ENCODE results near the gene ENTHD1.
"Not testable (repeated sequence)": the region's sequence is repeated elsewhere in the genome, so short reads cannot be mapped to it uniquely, and the experiment has no call there.

ENTHD1 gene

DNA sequence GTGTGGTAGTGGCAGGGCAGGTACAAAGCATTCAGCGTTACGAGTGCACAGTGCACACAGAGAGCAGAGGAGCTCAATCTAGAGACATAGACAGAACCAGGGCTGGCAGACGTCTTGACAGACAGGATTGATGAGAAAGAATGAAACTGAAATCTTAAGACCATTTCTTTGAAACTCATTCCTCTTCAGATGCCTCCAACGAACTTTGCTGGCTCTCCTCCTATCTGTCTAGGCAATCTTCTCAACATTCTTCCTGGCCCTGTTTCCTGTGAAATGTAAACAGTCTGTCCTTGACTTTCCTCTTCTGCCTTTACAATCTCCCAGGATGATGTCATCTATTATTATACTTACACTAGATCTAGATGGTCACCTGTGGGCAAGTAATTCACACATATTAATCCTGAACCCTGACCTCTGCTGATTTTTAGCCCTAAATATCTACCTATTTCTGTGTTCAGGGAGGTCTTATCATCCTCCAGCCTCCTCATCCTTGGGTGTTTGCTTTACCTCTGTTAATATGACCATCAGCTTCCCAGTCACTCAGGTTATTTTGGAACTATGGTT, 119.5 kb downstream of the ENTHD1 start:
- DNase-seq, result no peak

DNA sequence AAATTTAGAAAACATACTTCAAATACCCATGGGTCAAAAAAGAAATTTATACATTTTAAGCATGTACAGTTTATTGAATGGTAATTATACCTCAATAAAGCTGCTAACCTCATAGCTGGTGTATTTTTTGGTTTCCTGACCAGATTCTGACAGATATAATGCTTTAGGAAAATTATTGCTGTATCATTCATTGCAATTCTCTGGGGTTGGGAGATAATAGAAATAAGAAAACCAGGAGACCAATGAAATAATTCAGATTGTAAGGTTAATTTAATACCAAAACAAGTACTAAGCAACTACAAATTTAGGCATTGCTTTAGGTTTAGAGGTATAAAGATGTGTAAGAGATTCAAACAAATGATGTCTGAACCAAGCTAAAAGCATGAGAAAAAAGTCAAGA, 120.1 kb downstream of the ENTHD1 start:
- DNase-seq, result no peak

DNA sequence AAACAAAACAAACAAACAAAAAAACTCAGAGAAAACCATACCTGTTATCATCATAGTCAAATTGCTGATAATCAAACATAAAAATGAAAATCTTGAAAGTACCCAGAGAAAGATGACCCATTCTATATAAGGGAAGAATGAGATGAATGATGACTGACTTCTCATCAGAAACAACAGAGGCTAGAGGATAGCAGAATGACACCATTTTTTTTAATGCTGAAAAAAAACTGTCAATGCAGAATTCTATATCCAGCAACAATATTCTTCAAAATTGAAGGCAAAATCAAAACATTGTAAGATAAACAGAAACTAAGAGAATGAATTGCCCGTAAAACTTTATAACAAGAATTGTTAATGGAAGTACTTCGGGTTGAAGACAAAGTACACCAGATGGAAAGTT, 122.1 kb downstream of the ENTHD1 start:
- no peak for DNase-seq

DNA sequence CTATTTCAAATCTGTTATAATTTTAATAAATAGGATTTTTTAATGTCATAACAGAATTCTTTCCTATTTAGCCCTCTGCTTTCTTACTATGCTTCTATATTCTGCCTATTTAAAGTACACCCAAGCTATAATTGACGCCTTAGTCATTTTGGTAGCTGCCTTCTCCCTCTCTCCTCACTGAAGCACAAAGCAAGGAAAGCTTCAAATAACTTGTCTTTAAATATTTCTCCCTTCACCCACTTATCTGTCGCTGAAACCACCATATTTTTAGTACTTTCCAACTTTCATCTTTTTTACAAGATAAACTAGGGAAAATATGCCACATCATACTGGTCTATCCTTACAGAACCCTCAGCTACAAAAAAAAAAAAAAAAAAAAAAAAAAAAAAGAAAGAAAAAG, 127.9 kb downstream of the ENTHD1 start:
- DNase-seq, result no peak

DNA sequence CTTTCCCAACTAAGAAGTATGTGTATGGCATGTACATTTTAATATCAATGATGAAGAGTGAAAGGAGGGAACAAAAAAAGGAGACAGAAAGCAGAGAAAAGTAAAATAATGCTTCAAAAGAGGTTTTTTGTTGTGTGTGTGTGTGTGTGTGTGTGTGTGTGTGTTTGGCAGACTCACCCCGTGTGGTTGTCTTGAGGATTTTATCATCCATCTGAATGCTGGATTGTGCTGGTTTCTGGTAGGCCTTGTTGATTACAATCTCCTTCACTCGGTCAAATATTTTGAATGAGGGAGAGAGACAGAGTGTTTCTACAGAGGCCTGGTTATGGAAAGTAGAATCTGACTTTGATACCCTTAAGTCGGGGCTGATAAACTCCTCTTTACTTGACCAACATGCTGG, 128.5 kb downstream of the ENTHD1 start:
- DNase-seq, result no peak

DNA sequence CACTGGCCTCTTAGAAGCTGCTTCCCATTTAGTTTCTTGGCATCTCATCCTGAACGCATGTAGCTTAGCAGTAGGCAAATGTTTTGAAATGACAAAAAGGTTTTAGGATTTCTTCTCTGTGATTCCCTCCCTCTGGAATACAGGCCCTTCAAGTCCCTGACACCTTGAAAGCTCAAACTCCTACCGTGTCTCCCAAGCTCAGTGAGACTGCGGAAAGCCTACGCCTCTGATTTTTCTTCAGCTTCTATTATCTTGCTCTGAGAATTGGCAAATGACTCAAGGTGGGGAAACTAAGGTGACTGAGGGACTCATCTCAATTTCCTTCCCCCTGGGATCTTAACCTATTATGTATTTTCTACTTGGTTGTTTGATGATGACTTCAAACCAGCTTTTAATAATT, 130.3 kb downstream of the ENTHD1 start:
- DNase-seq, result no peak

DNA sequence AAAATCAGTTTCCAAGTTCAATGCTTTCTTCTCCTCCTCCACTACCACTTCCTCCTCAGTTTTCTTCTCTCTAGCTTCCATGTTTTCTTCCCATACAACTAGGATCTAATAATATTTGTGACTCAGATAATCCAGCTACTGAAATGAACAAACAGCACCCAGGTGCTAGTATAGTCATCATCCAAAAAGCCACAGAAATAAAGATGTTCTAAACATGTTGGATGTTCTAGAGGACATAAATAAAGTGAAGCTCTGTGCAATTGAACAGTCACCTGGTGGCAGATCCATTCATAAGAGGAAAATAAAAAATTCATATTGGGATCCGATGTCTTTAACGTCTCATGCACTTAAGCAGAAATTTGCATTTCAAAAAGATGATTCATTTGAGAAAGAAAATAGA, 142.8 kb downstream of the ENTHD1 start:
- no peak for DNase-seq

DNA sequence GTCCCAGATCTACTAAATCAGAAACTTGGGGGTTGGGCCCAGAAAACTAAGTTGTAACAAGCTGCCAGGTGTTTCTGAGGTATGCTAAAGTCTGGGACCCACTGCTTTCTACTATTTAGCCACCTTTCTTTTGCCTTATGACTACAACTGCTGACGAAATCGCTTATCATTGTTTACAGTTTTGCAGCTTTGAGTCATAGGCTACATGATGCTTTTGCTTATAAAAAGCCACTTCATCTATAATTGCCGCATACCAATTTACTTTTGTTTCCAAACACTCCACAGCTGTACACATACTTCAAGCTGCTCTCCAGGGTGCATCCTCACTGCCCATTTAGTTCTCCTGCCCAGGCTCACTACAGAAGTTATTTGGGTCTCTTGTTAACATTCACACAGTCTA, 144.7 kb downstream of the ENTHD1 start:
- no peak for DNase-seq

DNA sequence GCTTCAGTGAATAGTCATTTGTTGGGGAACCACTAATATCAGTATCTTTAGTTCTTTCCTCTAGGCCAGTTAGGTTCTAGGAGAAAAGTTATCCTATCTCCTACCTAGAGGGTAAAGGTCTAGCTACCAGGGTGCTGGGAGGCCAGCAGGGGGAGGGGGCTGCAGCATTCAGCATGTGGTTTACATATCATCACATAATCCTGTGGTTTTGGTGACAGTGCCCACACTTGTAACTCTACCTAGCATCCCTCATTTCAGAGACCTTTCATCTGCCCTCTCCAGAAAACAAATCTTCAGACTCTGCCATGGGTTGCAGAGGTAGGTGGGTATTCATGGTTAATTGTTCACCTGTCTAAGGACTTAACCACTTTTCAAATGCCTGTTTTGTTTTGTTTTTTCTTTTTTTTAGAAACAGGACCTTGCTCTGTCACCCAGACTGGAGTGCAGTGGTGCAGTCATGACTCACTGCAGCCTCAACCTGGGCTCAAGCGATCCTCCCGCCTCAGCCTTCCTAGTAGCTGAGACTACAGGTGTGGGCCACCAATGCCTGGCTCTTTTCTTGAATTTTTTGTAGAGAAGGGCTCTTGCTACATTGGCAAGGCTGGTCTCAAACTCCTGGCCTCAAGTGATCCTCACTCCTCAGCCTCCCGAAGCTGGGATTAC, 146.8 kb downstream of the ENTHD1 start:
- DNase-seq, result no peak

DNA sequence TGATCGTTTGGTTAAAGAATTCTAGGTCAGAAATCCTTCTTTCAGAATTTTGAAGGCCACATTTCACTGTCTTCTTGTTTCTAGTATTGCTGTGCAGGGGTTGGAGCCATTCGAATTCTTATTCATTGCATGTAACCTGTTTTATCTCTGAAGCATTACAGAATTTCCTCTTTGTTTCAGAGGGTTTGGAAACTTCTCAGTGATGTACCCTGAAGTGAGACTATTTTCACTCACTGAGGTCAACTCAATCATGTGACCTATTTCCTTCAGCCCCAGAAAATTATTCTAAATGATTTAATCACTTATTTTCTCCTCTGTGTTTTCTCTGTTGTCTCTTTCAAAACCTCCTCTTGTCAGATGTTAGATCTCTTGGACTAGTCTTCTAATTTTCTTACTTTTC, 147.8 kb downstream of the ENTHD1 start:
- no peak for DNase-seq

DNA sequence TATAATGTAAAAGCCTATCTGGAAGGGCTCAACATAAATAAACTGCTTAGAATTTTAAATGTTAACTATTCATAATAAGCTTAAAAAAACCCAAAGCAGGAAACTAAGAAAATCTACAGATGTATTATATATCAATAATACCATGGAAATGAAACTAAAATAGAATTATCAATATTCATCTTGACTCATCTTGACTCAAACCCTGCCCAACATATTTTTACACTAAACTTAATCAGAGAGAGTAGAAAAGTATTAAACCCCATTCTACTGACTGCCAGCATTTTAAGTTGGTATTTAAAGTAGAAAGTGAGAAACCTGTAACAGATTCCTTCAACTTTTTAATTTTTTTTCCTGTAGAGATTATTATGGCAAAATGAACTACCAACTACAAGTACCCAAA, 149.2 kb downstream of the ENTHD1 start:
- no peak for DNase-seq

DNA sequence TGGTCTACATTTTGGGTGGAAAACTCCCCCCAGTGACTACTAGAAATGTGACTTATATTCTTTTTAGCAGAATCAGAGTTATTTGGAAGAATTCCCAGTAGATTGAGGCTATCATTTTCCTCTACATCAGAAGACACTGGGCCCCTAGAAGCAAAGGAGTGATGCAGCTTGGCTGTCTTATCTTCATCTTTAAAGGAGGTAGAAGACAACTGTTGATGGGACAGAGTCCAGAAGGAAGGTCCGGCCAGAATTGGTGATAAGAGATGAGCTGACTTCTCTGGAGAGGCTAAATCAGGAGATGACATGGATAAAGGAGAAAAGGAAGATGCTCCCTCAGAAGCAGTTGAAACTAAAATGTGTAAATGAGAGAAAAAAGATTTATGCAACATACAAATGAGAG, 149.6 kb downstream of the ENTHD1 start:
- DNase-seq, result no peak

DNA sequence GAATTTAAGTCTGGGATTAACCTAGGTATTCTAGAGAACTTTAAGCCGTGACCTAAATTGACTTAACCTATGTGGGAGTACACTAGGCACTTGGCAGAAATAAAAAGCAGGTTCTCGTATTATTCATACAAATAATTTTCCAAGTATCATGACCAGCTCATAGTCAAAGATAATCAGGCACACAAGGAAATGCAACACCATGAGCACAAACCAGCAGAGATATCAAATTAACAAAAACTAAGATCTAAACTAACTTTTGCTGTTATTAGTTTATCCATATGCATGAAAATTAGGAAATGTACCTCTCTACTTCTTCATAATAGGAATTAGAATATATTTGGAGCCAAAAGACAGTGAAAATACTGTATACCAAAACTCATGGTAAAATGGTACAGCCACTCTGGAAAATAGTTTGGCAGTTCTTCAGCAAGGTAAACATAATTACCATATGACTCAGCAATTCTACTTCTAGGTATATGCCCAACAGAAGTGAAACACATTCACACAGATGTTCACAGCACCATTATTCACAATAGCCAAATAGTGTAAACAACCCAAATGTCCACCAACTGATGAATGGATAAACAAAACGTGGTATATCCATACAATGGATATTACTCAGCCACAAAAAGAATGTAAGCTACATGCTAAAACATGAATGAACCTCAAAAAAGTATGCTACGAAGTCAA, 154.1 kb downstream of the ENTHD1 start:
- no peak for DNase-seq

DNA sequence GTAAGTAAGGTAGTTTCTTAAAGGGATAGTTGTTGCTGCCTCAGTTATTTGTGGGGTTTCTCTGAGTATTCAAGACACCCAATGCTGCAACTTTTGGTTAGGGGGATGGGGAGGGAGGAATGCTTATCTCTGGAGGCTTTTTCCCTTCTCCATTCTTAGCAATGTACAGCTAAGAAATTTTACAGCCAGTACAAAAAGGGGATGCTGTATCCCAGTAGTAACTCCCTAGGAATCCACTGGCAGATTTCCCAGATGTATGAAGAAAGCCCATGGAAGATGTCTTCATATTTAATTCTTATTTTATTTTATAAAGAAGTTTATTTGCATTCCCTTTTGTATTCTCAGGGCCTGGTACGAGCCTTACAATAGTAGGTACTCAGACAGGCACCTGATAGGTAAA, 154.8 kb downstream of the ENTHD1 start:
- DNase-seq, result no peak

DNA sequence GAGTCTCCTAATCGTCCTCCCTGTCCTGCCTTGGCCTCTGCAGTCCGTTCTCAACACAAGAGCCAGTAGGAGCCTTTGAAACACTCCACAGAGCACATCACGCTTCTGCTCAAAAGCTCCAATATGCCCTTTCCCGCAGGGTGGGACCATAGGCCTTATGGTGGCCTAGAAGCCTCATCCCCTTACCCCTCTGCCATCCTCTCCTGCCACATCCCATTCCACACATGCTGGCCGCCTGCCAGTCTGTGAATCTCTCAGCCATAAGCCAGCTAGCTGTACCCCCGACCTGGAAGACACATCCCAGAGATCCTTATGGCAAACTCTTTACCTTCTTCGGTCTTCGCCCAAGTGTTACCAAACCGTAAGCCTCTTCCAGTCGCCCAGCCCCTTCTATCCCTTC, 157.8 kb downstream of the ENTHD1 start:
- no peak for DNase-seq

DNA sequence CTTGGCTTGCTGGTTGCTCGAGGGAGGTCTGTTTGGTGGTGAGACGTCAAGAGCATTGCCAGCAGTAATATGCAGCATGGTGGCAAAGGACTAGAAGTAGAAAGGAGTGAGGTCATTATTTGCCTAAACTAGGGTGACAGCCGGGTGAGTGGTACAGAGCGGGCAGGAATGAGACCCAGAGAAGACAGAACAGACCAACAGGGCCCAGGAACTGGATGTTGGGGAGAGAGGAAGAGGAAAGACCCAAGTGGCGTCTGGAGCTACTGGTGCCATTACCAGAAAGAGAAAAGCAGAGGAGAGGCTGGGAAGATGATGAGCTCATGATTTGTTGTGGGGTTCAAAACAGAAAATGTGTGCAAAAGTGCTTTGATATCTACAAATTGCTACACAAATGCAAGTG, 158.7 kb downstream of the ENTHD1 start:
- DNase-seq, result no peak

DNA sequence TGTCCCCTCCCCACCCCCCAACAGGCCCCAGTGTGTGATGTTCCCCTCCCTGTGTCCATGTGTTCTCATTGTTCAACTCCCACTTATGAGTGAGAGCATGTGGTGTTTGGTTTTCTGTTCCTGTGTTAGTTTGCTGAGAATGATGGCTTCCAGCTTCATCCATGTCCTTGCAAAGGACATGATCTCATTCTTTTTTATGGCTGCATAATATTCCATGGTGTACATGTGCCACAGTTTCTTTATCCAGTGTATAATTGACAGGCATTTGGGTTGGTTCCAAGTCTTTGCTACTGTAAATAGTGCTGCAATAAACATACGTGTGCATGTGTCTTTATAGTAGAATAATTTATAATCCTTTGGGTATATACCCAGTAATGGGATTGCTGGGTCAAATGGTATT, 159.5 kb downstream of the ENTHD1 start:
- DNase-seq, result not testable (repeated sequence)

DNA sequence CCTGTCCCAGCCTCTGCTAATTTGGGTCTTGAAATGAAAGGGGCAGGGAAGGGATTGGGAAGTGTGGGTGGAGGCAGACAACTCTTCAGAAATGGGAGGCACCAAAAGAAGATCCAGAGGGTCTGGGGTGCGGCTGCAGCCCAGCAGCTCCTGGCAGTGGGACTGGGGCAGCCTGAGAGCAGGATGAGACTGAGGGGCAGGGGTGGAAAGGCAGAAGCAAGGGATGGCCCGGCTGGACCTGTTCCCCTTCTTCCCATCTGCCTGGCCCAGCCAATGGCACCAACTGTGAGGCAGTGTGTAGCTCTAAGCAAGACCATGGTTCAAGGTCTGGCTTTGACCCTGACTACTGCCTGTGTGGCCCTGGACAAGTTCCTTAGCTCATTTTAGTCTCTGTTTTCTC, 160.4 kb downstream of the ENTHD1 start:
- no peak for DNase-seq

DNA sequence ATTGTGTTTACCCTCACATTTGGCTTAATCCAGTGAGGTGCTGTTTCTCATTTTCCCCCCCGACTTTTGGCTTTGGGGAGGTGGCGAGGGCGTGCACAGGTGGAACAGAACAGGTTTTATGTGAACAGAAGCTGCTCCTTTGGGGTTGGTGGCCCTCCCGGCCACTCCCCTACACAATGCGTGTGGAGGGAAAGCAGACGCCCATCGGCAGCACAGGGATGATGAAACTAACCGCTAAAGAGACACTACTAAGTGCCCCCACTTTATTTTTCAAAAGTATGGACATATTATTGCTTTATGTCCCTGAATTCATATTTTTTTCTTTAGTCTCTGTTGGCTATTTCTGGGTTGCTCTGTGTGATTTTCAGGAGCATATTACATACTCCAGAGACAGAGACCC, 160.9 kb downstream of the ENTHD1 start:
- DNase-seq, result no peak

DNA sequence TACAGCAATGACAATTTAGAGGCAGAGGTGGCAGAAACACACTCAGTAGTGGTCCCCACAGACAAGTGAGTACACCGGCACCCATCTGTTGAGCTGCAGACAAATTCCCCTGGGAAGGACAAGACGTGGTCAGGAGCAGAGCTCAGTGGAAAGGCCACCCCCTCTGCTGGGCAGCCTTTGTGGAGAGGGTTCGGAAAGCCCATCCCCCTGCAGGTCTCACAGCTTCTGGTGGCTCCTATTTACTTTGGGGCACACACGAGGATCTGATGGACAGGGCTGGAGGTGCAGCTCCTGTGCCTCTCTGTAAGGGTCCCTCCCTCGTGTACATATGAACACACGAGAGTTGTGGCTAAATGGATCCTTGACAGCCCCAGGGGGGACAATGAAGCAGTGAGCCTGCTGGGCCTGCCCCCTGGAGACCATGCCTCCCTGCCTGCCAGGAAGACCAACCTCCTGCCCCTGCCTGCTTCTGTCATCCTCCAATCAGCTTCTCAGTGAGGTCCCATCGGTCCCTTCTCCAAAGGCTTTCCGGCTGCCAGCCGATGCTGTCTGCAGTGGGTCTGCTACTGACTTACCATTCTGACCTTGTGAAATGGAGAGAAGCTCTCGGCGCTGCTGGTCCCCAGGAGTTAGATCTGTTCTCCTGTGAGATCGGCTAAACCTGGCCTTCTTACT, 161.5 kb downstream of the ENTHD1 start:
- no peak for DNase-seq

DNA sequence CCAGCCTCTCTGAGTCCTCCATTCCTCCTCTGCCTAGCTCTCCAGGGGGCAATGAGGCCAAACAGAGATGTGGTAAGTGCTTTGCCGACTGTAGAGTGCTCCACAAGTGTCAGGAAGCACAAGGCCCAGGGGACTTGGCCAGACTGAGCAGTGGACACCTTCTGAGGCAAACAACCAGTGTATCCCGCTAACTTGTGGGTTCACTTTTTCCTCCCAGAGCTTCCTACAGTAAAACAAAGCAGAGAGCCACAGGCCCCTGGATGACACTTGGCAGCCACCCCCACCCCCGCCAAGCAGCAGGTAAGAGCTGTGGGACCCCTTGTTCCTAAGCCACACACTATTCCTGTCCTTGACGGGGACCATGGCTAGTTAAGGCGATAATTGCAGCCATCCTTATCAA, 162.1 kb downstream of the ENTHD1 start:
- no peak for DNase-seq

DNA sequence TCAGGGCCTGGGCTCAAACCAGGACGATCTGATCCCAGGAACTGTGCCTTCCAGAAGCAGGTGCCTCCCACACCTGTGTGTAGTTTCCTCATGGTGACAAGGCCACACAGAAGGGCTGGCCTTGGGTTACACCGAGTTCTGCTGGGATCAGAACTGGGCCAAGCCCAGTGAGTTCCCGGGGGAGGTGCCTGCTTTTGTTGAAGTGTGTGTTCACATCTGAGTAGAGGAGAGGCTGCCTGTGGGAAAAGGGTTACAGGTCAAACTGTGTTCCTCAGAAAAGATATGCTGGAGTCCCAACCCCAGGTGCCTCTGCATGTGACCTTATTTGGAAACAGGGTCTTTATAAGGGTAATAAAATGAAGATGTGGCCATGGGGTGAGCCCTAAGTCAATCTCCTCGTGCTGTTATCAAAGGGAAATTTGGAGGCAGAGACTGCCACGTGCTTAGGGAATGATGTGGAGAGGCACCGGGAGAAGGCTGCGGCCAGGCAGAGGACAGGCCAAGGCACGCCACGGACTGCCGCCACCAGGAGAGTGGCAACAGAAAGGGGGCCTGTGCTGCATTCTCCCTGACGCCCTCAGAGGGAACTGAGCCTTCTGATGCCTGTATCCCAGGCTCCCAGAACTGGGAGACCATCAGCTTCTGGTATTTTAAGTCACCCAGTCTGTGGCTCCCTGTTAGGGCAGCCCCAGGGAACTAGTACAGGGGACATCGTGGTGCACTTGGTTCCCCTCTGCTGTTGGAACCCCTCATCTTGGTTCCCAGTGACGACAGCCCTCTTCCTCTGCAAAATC, 164.2 kb downstream of the ENTHD1 start:
- no peak for DNase-seq

DNA sequence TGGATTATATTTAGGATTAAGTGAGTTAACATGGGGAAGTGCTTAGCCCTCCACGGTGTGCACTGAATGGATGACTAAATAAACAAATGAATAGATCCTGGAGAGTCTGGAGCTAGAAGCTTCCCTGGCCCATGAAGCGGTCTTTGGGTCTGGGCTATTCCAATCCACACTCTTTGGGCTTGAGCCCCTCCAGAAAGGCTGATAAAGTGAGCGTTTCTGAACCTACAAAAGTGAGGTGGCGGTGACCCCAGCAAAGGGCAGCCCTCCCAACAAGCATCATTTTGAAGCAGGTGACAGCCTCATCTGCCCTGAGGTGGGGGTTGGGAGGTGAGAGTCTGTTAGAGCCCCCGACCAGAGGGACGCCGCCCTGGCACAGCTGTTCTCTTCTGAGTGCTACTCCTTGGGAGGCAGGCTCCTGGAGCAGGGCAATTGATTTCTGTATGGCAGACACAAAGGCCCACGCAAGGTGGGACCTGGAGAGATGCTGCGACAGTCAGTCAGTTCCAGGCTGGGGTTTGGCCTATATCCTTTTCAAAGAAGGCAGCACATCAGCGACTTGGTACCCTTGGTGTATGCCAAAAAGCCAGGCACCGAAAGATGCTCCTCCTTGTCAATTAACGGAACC, 165.2 kb downstream of the ENTHD1 start:
- no peak for DNase-seq

Data from kidney glomerular epithelial cell (primary cell).